ENCODE results near the gene TGM5.

DNA sequence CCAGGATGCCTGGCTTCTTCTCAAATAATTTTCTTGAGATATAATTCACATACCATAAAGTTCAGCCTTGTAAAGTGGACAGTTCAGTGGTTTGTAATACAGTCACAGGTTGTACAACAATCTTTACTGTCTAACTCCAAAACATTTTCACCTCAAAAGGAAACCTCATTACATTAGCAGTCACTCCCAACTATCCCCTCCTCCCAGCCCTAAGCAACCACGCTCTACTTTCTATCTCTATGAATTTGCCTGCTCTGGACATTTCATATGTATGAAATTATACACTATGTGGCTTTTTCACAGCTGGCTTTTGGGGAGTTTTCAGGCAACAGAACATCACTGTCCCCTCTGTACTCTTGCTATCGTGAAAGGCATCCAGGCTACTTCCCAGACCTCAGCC is 17.5 kb downstream of the TGM5 start:
- TF ChIP-seq POLR2A (IDR thresholded peaks at IDR 0.05) (no peak), CTCF (IDR thresholded peaks at IDR 0.05) (no peak)
